ENCODE measurements around the gene NAA40.

Gene NAA40

DNA sequence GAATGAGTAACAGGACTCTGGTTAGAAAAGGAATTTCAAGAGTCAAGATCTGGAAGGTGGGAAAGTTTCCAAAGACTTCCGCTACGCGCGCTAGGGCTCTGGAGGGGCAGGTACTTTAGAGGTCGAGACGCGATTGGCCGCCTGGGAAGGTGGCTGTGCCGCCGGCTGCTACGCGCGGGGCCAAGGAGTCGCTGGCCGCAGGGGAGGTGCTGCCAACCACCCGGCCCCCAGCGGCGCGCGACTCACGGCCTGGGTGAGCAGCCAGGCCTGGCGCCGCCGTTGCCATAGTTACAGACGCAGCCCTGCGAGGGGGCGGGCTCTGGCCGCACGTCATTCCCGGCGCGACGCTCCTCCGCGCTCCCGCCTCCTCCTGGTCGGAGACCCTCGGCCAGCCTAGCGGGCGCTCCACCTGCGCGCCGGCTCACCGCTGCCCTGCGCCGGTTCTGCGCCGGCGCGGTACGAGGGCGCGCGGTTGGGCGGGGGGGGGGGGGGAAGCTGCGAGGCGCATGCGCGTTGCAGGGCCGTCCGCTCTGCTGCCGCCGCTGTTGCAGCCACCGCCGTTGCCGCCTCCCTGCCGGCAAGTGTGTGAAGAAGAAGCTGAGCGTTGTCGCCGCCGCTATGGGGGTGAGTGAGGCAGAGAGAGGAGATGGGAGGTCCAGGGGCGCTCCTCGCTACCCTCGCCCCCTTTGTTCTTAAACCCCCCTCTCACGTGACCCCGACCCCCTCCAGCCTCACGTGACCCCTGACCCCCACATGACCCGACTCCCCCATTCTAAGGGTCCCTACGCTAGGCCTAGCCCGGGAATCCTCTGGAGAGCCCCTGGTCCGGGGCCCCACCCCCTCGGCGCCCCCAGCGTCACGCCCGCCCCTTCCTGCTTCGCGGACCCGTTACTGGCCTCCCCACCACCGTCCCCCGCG, at the start of gene NAA40:
Gene NAA40, plus strand, starts transcription at position 524 of the 918 bp plus-strand sequence. Its CDS starts 95 bp downstream, at position 619.
- TF ChIP-seq POU6F1 (CRISPR knock-in tag; IDR thresholded peaks at IDR 0.05; ENCODE audit: borderline replicate concordance, low read depth) (no peak), ZNF565 (CRISPR knock-in tag; conservative IDR thresholded peaks at IDR 0.05; ENCODE audit: low read depth) (no peak), TSHZ2 (CRISPR knock-in tag; IDR thresholded peaks at IDR 0.05) (no peak), ESRRG (CRISPR knock-in tag; IDR thresholded peaks at IDR 0.05) (no peak), ISL1 (CRISPR knock-in tag; IDR thresholded peaks at IDR 0.05) (no peak), PPARA (CRISPR knock-in tag; IDR thresholded peaks at IDR 0.05; ENCODE audit: borderline replicate concordance) (no peak), RARB (CRISPR knock-in tag; IDR thresholded peaks at IDR 0.05) (no peak), CSDC2 (CRISPR knock-in tag; IDR thresholded peaks at IDR 0.05) (no peak), SNAI2 (CRISPR knock-in tag; IDR thresholded peaks at IDR 0.05) (no peak), ZFP3 (CRISPR knock-in tag; IDR thresholded peaks at IDR 0.05) (no peak), OSR1 (CRISPR knock-in tag; IDR thresholded peaks at IDR 0.05) (no peak)
- TF ChIP-seq, protein P1, sequence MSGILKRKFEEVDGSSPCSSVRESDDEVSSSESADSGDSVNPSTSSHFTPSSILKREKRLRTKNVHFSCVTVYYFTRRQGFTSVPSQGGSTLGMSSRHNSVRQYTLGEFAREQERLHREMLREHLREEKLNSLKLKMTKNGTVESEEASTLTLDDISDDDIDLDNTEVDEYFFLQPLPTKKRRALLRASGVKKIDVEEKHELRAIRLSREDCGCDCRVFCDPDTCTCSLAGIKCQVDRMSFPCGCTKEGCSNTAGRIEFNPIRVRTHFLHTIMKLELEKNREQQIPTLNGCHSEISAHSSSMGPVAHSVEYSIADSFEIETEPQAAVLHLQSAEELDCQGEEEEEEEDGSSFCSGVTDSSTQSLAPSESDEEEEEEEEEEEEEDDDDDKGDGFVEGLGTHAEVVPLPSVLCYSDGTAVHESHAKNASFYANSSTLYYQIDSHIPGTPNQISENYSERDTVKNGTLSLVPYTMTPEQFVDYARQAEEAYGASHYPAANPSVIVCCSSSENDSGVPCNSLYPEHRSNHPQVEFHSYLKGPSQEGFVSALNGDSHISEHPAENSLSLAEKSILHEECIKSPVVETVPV (CRISPR knock-in tag; IDR thresholded peaks at IDR 0.05), result no peak
- peak; percentile 94 for ATAC-seq

- no peak for ATAC-seq
- TF ChIP-seq ARNTL (CRISPR knock-in tag; IDR thresholded peaks at IDR 0.05; ENCODE audit: borderline replicate concordance, low read depth) (no peak), SNAI2 (CRISPR knock-in tag; IDR thresholded peaks at IDR 0.05) (no peak), PPARA (CRISPR knock-in tag; IDR thresholded peaks at IDR 0.05; ENCODE audit: borderline replicate concordance) (no peak), ESRRG (CRISPR knock-in tag; IDR thresholded peaks at IDR 0.05) (no peak), TOX (CRISPR knock-in tag; IDR thresholded peaks at IDR 0.05; ENCODE audit: borderline replicate concordance) (no peak), ZFP3 (CRISPR knock-in tag; IDR thresholded peaks at IDR 0.05) (no peak), RARB (CRISPR knock-in tag; IDR thresholded peaks at IDR 0.05) (no peak), TCF4 (CRISPR knock-in tag; IDR thresholded peaks at IDR 0.05; ENCODE audit: borderline replicate concordance) (no peak), ZNF70 (CRISPR knock-in tag; IDR thresholded peaks at IDR 0.05) (no peak), ZNF8 (CRISPR knock-in tag; IDR thresholded peaks at IDR 0.05) (no peak), OSR1 (CRISPR knock-in tag; IDR thresholded peaks at IDR 0.05) (no peak), ZC3H10 (CRISPR knock-in tag; IDR thresholded peaks at IDR 0.05) (no peak)
- TF ChIP-seq, protein P2, sequence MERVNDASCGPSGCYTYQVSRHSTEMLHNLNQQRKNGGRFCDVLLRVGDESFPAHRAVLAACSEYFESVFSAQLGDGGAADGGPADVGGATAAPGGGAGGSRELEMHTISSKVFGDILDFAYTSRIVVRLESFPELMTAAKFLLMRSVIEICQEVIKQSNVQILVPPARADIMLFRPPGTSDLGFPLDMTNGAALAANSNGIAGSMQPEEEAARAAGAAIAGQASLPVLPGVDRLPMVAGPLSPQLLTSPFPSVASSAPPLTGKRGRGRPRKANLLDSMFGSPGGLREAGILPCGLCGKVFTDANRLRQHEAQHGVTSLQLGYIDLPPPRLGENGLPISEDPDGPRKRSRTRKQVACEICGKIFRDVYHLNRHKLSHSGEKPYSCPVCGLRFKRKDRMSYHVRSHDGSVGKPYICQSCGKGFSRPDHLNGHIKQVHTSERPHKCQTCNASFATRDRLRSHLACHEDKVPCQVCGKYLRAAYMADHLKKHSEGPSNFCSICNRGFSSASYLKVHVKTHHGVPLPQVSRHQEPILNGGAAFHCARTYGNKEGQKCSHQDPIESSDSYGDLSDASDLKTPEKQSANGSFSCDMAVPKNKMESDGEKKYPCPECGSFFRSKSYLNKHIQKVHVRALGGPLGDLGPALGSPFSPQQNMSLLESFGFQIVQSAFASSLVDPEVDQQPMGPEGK (CRISPR knock-in tag; IDR thresholded peaks at IDR 0.05; ENCODE audit: borderline replicate concordance), result no peak
- TF ChIP-seq, protein P1 (CRISPR knock-in tag; IDR thresholded peaks at IDR 0.05), result no peak
Observed at GRCh38 chr11:63889344-63889743, 49.5 kb upstream of the NAA40 start.

DNA sequence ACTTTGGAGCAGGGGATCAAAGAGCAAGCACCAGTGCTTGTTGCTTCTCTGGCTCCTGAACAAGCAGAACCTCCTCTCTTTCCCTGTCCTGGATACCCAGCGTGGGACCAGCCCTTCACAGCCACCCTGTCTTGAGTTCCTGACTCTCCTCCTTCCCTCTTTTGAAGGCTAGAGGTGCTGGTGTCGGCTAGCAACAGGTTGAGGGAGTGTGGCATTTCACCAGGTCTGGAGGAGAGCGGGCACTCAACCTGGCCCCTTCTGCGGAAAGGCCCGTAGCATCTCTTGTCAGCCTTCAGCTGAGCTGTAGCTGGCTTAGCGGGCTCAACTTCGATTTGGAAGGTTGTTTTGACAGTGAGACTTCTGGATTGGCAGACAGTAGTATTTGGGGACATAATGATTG, 48.4 kb upstream of the NAA40 start:
- no peak for ATAC-seq
- TF ChIP-seq BACH2 (CRISPR knock-in tag; IDR thresholded peaks at IDR 0.05; ENCODE audit: borderline replicate concordance), result no peak
- no peak for TF ChIP-seq TCF4 (CRISPR knock-in tag; IDR thresholded peaks at IDR 0.05; ENCODE audit: borderline replicate concordance)

Data from SK-N-SH treated with all-trans-retinoic acid at 6 μM for 48 hours (cell line).